ENCODE measurements around the gene USP9Y.

GRCh38 chrY:12681535-12681934 lies 19.5 kb upstream of the USP9Y start:
- TF ChIP-seq CTCF (IDR thresholded peaks at IDR 0.05): no peak
- TF ChIP-seq POLR2AphosphoS5 (IDR thresholded peaks at IDR 0.05; ENCODE audit: insufficient read depth in 1 of 2, low read depth in 1 of 2): no peak

Data from vagina (tissue), 2 donors.